ENCODE measurements around the gene APOBEC3G.
"Not testable (repeated sequence)": the region's sequence is repeated elsewhere in the genome, so short reads cannot be mapped to it uniquely, and the experiment has no call there.

Gene APOBEC3G

DNA sequence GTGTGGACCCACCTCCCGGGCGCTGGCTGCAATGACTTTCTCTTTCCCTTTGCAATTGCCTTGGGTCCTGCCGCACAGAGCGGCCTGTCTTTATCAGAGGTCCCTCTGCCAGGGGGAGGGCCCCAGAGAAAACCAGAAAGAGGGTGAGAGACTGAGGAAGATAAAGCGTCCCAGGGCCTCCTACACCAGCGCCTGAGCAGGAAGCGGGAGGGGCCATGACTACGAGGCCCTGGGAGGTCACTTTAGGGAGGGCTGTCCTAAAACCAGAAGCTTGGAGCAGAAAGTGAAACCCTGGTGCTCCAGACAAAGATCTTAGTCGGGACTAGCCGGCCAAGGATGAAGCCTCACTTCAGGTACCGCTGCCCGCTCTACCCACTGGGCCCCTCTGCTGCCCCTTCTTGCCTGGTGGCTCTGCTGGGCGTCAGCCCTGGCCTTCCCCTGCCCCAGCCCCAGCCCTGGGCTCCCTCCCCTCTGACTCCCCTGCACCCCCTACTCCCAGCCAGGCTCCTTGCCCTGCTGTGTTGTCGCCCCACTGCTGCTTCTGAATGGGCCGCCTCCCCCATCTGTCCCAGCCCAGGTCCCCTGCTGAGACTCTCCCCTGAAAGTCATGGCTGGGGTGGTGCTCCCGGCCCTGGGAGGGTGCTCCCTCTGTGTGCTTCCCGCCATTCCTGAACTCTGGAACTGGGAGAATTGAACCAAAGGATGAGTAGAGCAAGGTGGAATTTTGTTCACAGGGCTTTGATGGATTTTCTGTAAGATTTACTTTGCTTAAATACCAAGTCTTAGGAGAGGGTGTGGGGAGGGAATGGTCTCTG, at the start of gene APOBEC3G:
APOBEC3G (plus strand) TSS at position 250 of the 815 bp plus-strand sequence; CDS start at position 337, 87 bp downstream.
- FAIRE-seq: peak; percentile 47
- DNase-seq (ENCODE audit: low spot score): peak; percentile 14

DNA sequence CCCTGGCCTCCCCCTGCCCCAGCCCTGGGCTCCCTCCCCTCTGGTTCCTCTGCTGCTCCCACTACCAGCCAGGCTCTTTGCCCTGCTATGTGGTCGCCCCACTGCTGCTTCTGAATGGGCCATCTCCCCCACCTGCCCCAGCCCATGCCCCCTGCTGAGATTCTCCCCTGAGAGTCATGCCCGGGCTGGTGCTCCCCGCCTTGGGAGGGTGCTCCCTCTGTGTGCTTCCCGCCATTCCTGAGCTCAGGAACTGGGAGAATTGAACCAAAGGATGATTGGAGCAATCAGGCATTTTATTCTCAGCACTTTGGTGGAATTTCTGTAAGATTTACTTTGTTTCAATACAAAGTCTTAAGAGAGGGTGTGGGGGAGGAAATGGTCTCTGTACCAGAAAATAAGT, 49.4 kb upstream of the APOBEC3G start:
- DNase-seq (ENCODE audit: low spot score): no peak
- no peak for FAIRE-seq

DNA sequence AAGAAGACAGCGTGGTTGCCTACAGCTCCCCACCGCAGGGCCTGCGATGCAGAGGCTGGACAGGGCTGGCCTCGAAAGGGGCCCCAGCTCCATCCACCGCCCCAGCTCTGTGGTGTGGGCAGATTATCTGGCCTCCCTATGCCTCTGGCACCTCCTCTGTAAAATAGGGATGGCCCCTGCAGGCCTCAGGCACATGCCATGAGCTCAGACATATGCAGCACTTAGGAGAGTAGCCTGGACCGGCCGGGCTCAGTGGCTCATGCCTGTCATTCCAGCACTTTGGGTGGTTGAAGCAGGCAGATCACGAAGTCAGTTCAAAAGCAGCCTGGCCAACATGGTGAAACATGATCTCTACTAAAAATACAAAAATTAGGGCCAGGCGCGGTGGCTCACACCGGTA, 48.8 kb upstream of the APOBEC3G start:
- DNase-seq (ENCODE audit: low spot score) (no peak), FAIRE-seq (no peak)

DNA sequence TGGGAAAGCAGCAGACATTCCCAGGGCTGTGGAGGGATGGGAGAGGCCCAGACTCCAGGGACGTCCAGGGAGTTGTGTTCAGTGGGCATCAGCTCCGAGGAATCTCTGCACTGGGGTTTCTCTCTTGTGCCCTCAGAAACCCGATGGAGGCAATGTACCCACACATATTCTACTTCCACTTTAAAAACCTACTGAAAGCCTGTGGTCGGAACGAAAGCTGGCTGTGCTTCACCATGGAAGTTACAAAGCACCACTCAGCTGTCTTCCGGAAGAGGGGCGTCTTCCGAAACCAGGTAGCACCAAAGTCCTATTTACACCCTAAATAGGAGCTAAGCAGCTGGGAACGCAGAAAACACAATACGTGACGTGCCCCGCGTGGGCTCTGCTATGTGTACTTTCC, 47.8 kb upstream of the APOBEC3G start:
- no peak for FAIRE-seq
- no peak for DNase-seq (ENCODE audit: low spot score)

DNA sequence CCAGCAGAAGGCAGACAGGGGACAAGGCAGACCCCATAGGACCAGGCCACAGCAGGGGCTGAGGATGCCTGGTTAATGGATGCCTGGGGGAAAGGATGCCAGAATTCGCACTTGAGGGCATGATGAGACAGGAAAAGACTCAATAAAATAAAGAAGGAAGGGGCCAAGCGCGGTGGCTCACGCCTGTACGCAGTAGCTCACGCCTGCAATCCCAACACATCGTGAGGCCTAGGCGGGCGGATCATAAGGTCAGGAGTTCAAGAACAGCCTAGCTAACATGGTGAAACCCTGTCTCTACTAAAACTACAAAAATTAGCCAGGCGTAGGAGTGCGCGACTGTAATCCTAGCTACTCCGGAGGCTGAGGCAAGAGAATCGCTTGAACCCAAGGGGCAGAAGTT, 46.4 kb upstream of the APOBEC3G start:
- no peak for FAIRE-seq
- DNase-seq (ENCODE audit: low spot score): no peak

DNA sequence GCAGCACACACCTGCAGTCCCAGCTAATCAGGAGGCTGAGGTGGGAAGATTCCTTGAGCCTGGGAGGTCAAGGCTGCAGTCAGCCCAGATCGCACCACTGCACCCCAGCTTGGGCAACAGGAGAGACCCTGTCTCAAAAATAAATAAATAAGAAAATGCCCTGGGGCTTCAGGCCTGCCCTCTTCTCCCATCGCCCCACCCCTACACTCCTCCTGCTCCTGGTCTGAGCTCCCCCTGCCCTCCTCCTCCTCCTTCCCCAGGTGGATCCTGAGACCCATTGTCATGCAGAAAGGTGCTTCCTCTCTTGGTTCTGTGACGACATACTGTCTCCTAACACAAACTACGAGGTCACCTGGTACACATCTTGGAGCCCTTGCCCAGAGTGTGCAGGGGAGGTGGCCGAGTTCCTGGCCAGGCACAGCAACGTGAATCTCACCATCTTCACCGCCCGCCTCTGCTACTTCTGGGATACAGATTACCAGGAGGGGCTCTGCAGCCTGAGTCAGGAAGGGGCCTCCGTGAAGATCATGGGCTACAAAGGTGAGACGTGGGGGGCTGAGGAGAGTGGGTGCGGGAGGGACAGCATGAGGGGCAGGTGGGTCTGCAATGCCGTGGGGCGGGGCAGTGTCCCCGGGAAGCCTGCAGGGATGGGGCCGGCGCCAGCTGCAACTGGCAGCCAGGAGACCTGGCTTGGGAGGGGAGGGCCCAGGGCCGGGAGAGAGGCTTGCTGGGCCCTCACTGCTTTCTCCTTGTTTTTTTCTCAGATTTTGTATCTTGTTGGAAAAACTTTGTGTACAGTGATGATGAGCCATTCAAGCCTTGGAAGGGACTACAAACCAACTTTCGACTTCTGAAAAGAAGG, 45.4 kb upstream of the APOBEC3G start:
- DNase-seq (ENCODE audit: low spot score); FAIRE-seq: not testable (repeated sequence)

DNA sequence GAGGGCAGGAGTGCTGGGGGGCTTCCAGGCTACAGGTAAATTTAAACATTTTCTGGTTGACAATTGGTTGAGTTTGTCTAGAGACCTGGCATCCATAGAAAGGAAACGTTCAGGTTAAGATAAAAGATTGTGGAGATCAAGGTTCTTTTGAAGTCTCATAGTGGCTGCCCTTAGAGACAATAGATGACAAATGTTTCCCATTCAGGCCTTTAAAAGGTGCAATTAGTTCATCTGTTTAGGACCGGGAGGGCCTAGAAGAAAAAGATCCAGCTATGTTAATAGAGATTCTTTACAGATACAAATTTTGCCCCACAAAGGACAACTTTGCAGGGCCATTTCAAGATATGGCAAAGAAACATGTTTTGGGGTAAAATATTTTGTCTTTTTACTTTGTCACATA, 40.0 kb upstream of the APOBEC3G start:
- FAIRE-seq; DNase-seq (ENCODE audit: low spot score): not testable (repeated sequence)

DNA sequence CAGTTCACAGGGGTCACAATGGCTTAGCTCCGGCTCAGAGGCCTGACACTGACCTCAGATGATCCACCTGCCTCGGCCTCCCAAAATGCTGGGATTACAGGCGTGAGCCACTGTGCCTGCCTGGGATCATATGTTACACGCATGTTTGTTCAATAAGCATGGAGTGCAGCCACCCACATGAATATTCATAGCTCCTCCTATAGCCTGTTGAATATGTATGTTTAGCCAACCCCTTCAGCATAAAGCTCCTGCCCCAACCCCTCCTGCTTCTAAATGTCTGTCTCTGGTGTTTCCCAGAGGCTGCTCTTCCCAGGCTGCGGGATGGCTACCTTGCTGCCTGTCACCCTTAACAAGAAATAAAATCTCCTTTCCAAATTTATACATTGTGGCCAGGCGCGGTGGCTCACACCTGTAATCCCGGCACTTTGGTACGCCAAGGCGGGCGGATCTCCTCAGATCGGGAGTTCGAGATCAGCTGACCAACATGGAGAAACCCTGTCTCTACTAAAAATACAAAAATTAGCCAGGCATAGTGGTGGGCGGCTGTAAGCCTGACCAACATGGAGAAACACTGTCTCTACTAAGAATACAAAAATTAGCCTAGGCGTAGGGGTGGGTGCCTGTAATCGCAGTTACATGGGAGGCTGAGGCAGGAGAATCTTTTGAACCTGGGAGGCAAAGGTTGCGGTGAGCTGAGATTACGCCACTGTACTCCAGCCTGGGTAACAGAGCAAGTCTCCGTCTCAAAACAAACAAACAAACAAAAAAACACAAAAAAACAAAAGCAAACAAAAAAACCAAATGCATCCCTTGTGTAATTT, 37.6 kb upstream of the APOBEC3G start:
- no peak for DNase-seq (ENCODE audit: low spot score)
- no peak for FAIRE-seq

DNA sequence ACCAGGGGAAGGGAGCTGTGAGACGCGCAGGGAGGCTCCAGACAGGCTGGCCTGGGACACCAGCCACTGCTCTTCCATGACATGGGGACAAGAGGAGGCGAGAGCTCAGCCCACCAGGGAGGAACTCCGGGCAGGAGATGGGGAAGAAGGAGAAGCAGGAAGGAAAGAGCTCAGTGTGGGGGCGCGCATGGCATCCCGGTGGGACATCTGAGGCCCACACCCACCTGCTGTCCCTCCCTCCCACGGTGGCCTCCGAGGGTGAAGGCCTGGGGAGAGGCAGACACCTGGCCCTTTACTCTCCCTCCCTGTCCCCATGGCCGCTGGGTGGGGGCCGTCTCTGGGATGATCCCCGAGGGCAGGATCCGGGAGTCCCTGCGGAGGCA, 36.9 kb upstream of the APOBEC3G start:
- not testable (repeated sequence) for DNase-seq (ENCODE audit: low spot score); FAIRE-seq

DNA sequence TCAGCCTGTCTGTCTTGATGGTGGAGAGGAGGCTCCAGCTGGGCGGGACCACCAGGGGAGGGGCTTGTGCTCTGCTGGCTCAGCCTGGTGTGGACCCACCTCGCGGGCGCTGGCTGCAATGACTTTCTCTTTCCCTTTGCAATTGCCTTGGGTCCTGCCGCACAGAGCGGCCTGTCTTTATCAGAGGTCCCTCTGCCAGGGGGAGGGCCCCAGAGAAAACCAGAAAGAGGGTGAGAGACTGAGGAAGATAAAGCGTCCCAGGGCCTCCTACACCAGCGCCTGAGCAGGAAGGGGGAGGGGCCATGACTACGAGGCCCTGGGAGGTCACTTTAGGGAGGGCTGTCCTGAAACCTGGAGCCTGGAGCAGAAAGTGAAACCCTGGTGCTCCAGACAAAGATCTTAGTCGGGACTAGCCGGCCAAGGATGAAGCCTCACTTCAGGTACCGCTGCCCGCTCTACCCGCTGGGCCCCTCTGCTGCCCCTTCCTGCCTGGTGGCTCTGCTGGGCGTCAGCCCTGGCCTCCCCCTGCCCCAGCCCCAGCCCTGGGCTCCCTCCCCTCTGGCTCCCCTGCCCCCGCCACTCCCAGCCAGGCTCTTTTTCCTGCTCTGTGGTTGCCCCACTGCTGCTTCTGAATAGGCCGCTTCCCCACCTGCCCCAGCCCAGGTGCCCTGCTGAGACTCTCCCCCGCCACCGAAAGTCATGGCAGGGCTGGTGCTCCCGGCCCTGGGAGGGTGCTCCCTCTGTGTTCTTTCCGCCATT, 36.4 kb upstream of the APOBEC3G start, which contains the start of gene APOBEC3F:
APOBEC3F (plus strand) TSS at position 327 of the 759 bp plus-strand sequence; CDS start at position 424, 97 bp downstream.
- FAIRE-seq: peak; percentile 65
- peak; percentile 42 for DNase-seq (ENCODE audit: low spot score)

DNA sequence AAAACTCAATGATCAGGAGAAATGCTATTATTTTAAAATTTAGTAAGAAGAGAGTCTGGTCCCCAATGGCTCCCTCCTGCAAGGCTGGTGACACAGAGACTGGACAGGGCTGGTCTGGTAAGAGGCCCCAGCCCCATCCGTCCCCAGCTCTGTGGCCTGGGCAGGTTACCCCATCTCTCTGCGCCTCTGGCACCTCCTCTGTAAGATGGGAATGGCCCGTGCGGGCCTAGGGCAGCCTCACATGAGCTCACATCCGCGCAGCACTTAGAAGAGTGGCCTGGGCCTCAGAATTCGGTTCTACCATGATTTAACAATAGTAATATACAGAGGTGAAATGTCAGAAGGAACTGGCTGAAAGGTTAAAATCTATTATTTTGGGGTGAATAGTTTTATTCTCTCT, 35.2 kb upstream of the APOBEC3G start:
- no peak for DNase-seq (ENCODE audit: low spot score)
- no peak for FAIRE-seq

DNA sequence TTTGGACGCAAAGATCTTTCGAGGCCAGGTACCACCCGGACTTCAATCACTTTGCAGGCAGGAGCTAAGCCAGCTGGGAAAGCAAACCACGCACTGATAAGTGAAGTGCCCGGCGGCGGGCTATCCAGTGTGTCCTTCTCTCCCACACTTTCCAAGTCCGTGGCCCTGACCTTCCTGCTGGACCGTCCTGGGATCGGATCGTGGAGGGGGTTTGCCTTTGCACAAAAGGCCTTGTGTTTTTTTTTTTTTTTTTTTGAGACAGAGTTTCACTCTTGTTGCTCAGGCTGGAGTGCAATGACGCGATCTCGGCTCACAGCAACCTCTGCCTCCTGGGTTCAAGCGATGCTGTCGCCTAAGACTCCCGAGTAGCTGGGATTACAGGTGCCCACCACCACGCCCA, 34.0 kb upstream of the APOBEC3G start:
- DNase-seq (ENCODE audit: low spot score); FAIRE-seq: not testable (repeated sequence)

DNA sequence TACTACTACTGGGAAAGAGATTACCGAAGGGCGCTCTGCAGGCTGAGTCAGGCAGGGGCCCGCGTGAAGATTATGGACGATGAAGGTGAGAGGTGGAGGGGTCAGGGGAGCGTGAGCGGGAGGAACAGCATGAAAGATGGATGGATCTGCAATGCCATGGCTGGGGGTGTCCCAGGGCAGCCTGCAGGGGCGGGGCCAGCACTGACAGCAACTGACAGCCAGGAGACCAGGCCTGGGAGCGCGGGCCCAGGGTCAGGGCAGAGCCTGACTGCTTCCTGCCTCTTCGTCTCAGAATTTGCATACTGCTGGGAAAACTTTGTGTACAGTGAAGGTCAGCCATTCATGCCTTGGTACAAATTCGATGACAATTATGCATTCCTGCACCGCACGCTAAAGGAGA, 31.9 kb upstream of the APOBEC3G start:
- DNase-seq (ENCODE audit: low spot score); FAIRE-seq: not testable (repeated sequence)

DNA sequence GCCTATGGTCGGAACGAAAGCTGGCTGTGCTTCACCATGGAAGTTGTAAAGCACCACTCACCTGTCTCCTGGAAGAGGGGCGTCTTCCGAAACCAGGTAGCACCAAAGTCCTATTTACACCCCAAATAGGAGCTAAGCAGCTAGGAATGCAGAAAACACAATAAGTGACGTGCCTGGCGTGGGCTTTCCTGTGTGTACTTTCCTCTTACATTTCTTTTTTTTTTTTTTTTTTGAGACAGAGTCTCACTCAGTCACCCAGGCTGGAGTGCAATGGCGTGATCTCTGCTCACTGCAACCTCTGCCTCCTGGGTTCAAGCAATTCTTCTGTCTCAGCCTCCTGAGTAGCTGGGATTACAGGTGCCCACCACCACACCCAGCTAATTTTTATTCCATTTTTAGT, 27.6 kb upstream of the APOBEC3G start:
- DNase-seq (ENCODE audit: low spot score); FAIRE-seq: not testable (repeated sequence)

DNA sequence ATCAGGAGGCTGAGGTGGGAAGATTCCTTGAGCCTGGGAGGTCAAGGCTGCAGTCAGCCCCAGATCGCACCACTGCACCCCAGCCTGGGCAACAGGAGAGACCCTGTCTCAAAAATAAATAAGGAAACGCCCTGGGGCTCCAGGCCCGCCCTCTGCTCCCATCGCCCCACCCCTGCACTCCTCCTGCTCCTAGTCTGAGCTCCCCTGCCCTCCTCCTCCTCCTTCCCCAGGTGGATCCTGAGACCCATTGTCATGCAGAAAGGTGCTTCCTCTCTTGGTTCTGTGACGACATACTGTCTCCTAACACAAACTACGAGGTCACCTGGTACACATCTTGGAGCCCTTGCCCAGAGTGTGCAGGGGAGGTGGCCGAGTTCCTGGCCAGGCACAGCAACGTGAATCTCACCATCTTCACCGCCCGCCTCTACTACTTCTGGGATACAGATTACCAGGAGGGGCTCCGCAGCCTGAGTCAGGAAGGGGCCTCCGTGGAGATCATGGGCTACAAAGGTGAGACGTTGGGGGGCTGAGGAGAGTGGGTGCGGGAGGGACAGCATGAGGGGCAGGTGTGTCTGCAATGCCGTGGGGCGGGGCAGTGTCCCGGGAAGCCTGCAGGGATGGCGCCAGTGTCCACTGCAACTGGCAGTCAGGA, 25.1 kb upstream of the APOBEC3G start:
- FAIRE-seq; DNase-seq (ENCODE audit: low spot score): not testable (repeated sequence)

DNA sequence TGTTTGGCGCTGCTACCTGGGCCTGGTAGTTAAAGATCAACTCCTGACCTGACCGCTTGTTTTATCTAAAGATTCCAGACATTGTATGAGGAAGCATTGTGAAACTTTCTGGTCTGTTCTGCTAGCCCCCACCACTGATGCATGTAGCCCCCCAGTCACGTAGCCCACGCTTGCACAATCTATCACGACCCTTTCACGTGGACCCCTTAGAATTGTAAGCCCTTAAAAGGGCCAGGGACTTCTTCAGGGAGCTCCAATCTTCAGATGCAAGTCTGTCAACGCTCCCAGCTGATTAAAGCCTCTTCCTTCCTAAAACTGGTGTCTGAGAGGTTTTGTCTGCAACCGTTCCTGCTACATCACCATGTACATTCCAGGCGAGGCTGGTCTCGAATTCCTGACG, 21.4 kb upstream of the APOBEC3G start:
- FAIRE-seq: no peak

DNA sequence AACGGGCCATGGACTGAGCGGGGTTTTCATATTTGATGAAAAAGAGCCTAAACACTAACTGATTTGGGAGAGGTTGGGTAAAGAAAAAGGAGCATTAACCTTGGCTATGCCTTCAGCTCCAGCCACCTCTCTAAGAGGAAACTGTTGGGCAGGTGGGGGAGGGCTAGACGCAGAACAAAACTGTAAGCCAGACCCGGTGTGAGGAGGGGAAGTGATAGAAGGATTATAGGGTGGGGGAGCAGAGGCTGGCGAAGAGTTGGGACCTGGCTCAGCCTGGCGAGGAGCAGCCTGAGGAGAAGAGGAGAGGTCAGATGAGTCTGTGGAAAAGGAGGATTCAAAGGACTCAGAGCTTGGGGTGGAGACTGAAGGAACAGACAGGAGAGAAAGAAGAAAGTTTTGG, 15.8 kb upstream of the APOBEC3G start:
- not testable (repeated sequence) for FAIRE-seq; DNase-seq (ENCODE audit: low spot score)

More for the DNA sequence above, 21.4 kb upstream of the APOBEC3G start:
- no peak for DNase-seq (ENCODE audit: low spot score)

DNA sequence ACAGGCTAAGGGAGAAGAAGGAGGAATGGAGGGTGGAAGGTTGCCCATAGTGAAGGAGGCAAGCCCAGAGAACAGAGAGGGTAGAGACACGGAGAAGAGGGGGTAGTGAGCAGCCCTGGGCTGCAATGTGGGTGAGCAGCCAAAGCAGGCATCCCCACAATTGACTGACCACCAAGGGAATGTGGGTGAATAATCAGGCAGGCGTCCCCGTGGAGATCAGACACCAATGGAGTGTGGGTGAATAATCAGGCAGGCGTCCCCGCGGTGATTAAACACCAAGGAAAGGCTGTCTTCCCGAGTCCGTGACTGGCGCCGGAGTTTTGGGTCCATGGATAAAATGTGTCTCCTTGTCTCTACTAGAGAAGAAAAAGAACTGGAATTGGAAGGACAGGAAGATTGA, 15.1 kb upstream of the APOBEC3G start:
- FAIRE-seq; DNase-seq (ENCODE audit: low spot score): not testable (repeated sequence)

DNA sequence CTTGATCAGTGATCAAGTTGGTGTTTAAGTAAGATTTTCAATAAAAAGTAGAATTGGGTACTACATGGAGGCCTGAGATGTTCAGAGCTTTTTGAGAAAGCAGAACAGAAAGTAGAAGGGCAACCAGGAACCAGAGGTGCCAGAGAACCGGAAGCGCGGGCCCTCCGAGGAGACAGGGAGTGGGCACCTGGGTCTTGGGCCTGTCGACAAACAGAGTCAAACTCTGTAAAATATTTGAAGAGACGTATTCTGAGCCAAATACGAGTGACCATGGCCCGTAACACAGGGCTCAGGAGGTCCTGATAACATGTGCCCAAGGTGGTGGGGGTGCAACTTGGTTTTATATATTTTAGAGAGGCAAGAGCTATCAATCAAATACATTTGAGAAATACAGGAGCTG, 13.2 kb upstream of the APOBEC3G start:
- not testable (repeated sequence) for DNase-seq (ENCODE audit: low spot score); FAIRE-seq
